Measurements from ENCODE around the gene TENT5A. TPM values are rescaled to one million over a fixed set of nuclear protein-coding genes. Genes with fewer than 3 reads are reported as not detected.

TENT5A gene
- total RNA-seq, 1 donor from 2014 or later = 17.2 TPM

DNA sequence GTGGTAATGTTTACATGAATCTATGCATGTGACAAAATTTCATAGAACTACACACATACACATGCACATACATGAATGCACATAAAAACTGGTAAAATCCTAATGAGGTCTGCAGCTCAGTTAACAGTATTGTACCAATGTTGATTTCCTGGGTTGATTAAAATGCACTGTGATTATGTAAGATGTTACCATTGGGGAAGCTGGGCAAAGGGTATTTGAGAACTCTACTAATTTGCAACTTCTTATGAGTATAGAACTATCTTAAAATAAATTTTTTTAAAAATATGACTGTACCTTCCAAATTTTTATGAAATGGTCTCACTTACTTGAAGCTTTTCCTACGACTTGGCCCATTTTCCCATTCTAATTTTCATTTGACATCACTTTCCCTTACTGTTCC is 43.4 kb upstream of the TENT5A start:
- TF ChIP-seq CTCF (IDR thresholded peaks at IDR 0.05) = no peak
- Histone ChIP-seq H3K9me3 (no peaks in the 10 kb centered on the region), H3K27me3 (no peaks in the 10 kb centered on the region), H3K4me3 (no peak overlapping the region), H3K36me3 (no peaks in the 10 kb centered on the region), H3K27ac (no peak overlapping the region), H3K4me1 (no peaks in the 10 kb centered on the region)
- intact Hi-C loops (cut with DNase I) = no loop called here
- no peak for ATAC-seq
- DNase-seq = no peak

DNA sequence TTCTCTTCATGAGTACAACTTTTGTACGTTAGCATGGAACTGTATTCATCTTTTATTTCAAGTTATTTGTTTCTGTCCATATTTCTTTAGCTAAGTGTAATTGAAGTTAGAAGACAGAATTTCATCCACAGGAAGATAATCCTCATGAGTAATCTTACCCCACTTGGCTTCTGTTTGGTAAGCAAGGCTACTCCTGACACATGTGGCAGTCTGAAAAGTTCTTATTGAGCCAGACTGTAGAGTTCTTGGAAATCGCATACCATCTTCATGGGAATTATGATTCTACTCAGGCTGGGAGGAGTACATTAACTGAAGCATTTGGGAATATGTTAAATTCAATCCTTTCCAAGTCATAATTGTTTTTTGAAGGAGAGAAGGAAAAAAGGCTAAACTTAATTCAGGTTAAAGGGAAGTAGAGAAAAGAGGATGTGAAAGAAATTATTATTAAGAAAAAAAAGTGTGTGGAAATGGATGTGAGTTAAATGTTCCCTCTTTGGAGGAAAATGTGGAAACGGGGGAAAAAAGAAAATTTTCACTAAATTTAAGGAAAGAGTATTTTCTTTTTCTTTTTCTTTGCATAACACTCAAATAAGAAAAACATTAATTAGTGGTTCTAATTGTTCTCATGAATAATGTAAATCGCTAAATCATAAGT is 41.5 kb upstream of the TENT5A start:
- Histone ChIP-seq H3K27me3 (no peaks in the 10 kb centered on the region), H3K27ac (no peak overlapping the region), H3K36me3 (no peaks in the 10 kb centered on the region), H3K9me3 (no peaks in the 10 kb centered on the region), H3K4me3 (no peak overlapping the region), H3K4me1 (no peaks in the 10 kb centered on the region)
- no peak for TF ChIP-seq CTCF (IDR thresholded peaks at IDR 0.05)
- no peak for ATAC-seq
- no peak for DNase-seq
- intact Hi-C loops (cut with DNase I) = no loop called here

DNA sequence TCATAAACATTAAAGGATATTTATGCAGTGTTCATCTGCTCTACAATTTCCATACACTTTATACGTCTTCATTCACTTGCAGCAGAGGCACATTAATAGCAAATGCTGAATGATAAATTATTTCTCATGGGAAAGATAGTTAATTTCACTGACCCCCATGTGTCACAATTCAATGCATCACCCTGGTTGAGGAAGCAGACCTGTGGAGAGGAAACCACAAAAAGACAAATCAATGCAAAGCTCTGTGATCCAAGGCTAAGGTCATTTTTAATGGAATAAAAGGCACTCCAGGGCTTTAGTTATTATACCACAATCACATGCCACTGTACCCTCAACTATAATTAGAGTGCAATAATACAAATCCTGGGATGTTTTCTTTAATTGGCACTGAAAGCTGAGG is 40.3 kb upstream of the TENT5A start:
- ATAC-seq (no peak), DNase-seq (no peak)
- Histone ChIP-seq H3K36me3 (no peaks in the 10 kb centered on the region), H3K4me3 (no peak overlapping the region), H3K9me3 (no peaks in the 10 kb centered on the region), H3K27ac (no peak overlapping the region), H3K27me3 (no peaks in the 10 kb centered on the region), H3K4me1 (no peaks in the 10 kb centered on the region)
- intact Hi-C loops (cut with DNase I) = no loop called here
- no peak for TF ChIP-seq CTCF (IDR thresholded peaks at IDR 0.05)

DNA sequence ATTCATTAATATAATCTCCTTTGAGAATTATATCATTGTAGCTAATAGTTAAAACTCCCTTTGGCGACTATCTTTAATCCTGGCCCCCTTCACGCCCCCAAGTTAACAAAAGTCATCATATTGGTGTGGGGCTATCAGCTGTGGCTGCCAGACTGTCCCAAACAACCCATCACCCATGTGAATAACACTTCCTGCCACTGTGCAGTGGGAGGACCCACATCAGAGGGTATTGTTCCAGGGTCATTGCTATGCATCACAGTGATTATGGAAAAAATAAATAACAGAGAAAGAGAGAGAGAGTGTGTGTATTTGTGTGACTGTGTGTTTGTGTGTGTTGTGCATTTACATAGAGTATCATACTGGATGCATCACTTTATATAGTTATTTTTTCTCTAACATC is 39.3 kb upstream of the TENT5A start:
- intact Hi-C loops (cut with DNase I) = no loop called here
- Histone ChIP-seq H3K27ac (no peak overlapping the region), H3K9me3 (no peaks in the 10 kb centered on the region), H3K36me3 (no peaks in the 10 kb centered on the region), H3K4me1 (peaks cover 3% of the 10 kb centered on the region), H3K4me3 (no peak overlapping the region), H3K27me3 (no peaks in the 10 kb centered on the region)
- ATAC-seq (no peak), DNase-seq (no peak)
- TF ChIP-seq CTCF (IDR thresholded peaks at IDR 0.05) = no peak

- H3K27me3 ChIP-seq = no peaks in the 10 kb centered on the region
- TF ChIP-seq CTCF (IDR thresholded peaks at IDR 0.05) = no peak
- H3K4me1 ChIP-seq = peaks cover 3% of the 10 kb centered on the region
- no peak overlapping the region for H3K27ac ChIP-seq
- H3K36me3 ChIP-seq = no peaks in the 10 kb centered on the region
- DNase-seq (no peak), ATAC-seq (no peak)
- H3K4me3 ChIP-seq = no peak overlapping the region
- no peaks in the 10 kb centered on the region for H3K9me3 ChIP-seq
- intact Hi-C loops (cut with DNase I) = no loop called here
These were observed 37.6 kb upstream of the TENT5A start for GRCh38 chr6:81790034-81790433.

DNA sequence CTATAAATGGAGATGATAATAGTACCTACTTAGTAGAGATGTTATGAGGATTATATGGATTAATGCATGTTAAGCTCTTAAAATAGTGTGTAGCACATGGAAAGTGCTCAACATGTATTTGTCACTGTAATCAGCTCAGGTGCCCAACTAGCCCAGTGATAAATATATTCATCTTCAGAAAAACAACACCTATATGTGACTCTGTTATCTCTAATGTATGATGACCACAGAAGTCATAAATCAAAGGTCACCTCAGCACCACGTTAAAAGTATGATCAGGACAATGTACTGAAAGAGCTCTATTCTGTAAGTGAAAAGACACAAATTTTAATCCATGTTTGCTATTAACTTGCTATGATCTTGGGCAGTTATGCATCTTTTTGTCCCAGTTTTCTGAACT is 36.8 kb upstream of the TENT5A start:
- Histone ChIP-seq H3K36me3 (no peaks in the 10 kb centered on the region), H3K9me3 (no peaks in the 10 kb centered on the region), H3K27ac (no peak overlapping the region), H3K4me3 (no peak overlapping the region), H3K27me3 (no peaks in the 10 kb centered on the region), H3K4me1 (peaks cover 3% of the 10 kb centered on the region)
- no peak for TF ChIP-seq CTCF (IDR thresholded peaks at IDR 0.05)
- DNase-seq (no peak), ATAC-seq (no peak)
- intact Hi-C loops (cut with DNase I) = no loop called here

Data from upper lobe of right lung (tissue), 1 donor.